SH-SY5Y (cell line): ENCODE results near the gene PPP6R1.

Experiments used
- GATA2 ChIP-seq: IDR thresholded peaks from 2 replicates; pipeline ENCODE4 v1.6.1; 2011; ENCODE audit warnings: mild to moderate bottlenecking, low read depth, low read length
- GATA3 ChIP-seq: IDR thresholded peaks from 2 replicates; pipeline ENCODE4 v1.6.1; 2011; ENCODE audit warnings: low read depth, mild to moderate bottlenecking, low read length, moderate library complexity

DNA sequence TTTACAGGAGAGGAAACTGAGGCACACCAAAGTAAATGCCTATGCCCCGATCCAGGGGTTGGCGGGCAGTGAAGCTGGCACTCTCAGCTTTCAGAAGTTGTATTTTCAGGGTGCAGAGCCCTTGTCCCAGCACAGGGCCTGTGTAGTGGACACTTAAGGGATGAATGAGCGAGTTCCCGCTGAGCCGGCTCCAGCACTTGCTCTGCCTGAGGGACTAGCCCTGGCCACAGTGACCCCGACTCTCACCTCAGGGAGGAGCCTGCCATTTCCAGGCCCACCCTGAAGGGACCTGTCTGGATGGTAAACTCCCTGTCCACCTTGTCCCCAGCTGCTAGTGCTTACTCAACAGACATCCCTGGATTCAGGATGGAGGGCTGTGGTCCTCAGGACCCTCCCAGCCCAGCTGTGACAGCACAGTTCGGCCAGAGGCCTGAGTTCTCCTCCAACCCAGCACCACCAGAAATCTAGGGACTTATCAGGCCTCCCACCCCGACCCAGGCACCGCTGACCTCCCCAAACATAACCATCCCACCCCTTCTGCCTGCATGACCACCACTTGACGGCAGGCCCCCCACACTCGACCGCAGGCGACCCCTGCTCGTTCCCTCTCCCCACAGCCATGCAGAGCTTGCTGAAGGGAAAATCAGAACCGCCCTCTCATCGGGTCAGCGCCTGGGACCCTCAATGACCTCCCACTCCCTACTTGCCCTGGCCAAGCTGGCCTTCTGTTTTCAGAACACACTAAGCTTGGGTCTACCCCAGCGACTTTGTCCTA lies 8.4 kb downstream of the PPP6R1 start:
- TF ChIP-seq GATA2 (no peak), GATA3 (no peak)
